ENCODE results near the gene RASGEF1C. TPM values are rescaled to one million over a fixed set of nuclear protein-coding genes. Genes with fewer than 3 reads are reported as not detected.
A peak's percentile ranks its signal among the peaks of the same experiment; 100 is the strongest.

RASGEF1C gene
- total RNA-seq, 1 donor from 2014 or later, result 0.13 TPM

DNA sequence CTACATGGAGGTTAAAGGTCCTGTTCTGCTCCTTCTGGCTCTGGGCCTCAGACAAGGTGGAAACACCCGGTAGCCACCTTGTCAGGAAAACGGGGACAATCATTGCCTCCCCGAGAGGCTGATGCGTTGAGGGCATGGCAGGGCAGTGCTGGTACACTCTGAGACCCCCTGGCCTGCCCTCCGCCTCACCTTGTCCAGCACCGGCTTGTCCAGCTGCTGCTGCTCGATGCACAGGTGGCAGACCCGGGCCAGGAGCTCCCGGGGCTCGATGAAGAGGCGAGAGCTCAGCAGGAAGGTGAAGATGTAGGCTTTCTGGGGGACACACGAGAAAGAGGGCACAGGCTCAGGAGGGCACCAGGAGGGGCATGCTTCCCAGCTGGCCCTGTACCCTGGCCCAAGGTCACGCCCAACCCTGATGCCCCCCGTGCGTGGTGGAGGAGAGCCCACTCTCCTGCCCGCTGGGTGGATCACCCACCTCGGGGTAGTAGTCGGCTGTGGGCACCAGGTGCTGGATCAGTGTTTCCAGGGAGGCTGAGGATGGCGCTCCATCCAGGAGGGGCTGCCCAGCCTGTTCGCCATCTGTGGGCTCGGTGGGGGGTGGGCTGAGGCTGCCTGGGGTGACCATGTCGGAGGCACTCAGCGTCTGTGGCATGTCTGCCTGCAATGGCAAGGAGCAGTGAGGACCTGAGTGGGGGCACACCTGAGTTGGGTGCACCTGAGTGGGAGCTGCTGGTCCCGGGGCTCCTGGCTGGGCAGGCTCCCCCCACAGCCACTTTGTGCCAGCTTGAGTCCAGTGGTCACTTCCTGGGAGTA is 71.4 kb downstream of the RASGEF1C start:
- TF ChIP-seq, protein P1, sequence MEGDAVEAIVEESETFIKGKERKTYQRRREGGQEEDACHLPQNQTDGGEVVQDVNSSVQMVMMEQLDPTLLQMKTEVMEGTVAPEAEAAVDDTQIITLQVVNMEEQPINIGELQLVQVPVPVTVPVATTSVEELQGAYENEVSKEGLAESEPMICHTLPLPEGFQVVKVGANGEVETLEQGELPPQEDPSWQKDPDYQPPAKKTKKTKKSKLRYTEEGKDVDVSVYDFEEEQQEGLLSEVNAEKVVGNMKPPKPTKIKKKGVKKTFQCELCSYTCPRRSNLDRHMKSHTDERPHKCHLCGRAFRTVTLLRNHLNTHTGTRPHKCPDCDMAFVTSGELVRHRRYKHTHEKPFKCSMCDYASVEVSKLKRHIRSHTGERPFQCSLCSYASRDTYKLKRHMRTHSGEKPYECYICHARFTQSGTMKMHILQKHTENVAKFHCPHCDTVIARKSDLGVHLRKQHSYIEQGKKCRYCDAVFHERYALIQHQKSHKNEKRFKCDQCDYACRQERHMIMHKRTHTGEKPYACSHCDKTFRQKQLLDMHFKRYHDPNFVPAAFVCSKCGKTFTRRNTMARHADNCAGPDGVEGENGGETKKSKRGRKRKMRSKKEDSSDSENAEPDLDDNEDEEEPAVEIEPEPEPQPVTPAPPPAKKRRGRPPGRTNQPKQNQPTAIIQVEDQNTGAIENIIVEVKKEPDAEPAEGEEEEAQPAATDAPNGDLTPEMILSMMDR (IDR thresholded peaks at IDR 0.05; ENCODE audit: insufficient read depth, low read length, poor library complexity, severe bottlenecking), result no peak
- DNase-seq (ENCODE audit: low read depth), result no peak
- H3K36me3 ChIP-seq (ENCODE audit: control insufficient read depth, insufficient read depth, low read length), result no peaks in the 10 kb centered on the region

DNA sequence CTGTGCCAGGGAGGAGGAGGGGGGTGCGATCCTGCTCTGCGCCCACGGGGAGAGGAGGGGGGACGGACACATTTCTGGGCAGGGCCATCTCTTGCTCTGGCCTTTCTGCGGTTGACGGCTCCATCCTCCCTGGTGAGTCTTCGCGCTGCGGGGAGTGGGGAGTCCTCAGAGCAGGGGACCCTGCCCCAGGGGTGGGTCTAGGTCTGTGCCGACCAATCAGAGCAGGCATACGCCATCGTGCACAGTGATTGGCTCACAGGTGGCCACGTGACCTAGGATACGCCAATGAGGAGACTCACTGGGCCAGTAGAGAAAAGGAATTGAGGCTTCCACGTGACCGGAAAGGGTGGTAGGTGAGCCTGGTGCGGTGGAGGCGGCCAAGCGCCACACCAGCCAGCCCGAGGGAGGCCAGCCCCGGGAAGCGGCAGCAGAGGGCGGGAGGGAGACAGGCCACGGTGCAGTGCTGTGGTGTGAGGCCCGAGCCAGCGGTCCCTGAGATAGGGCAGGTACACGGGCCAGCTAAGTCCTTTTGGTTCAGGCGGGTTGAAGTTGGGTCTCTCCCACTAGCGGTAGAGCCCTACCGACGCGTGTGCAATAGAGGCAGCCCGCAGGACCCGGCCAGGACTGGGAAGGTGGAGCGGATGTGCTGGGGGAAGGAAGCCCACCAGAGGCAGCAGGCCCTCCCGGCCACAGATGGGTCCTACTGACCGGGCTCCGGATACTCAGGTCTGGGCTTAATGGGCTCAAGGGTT is 72.2 kb downstream of the RASGEF1C start:
- TF ChIP-seq, protein P1 (IDR thresholded peaks at IDR 0.05; ENCODE audit: insufficient read depth, low read length, poor library complexity, severe bottlenecking), result no peak
- no peaks in the 10 kb centered on the region for H3K36me3 ChIP-seq (ENCODE audit: control insufficient read depth, insufficient read depth, low read length)
- H3K27me3 ChIP-seq (ENCODE audit: control insufficient read depth, insufficient read depth, low read length), result peaks cover 18% of the 10 kb centered on the region
- DNase-seq (ENCODE audit: low read depth), result no peak
- no peak overlapping the region for H3K4me3 ChIP-seq (ENCODE audit: low read depth, low read length)

More for the DNA sequence above, 71.4 kb downstream of the RASGEF1C start:
- no peak overlapping the region for H3K4me3 ChIP-seq (ENCODE audit: low read depth, low read length)
- H3K27me3 ChIP-seq (ENCODE audit: control insufficient read depth, insufficient read depth, low read length), result peaks cover 21% of the 10 kb centered on the region

DNA sequence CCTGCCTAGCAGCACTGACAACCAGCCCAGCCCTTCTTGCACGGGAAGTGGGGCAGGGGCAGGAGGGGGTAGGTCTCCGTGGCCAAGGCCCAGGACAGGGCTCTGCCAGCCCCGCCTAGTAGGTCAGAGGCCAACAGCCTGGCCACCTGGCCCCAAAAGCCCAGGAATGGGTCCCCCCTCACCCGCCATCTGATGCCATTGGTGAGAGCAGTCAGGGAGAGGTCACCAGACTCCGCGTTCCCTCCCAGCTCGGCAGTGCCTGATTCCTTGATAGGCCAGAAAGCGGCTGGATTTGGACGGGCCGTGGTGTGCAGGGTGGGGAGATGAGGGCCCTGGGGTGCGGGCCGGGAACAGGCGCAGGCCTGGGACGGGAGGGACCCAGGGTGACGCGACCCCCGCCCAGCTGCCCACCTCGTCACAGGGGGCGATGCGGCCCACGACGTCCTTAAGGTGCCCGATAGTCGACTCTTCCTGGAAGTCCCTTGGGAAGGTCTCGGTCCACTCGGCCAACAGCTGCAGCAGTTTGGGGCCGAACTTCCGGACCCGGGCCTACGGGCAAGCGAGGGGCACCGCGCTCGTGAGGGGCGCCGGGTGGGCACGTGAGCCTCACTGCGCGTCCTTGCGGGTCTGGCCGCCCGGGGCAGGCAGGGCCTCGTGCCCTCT is 72.9 kb downstream of the RASGEF1C start:
- Histone ChIP-seq H3K4me3 (ENCODE audit: low read depth, low read length) (no peak overlapping the region), H3K27me3 (ENCODE audit: control insufficient read depth, insufficient read depth, low read length) (peaks cover 17% of the 10 kb centered on the region), H3K36me3 (ENCODE audit: control insufficient read depth, insufficient read depth, low read length) (no peaks in the 10 kb centered on the region)
- TF ChIP-seq, protein P1 (IDR thresholded peaks at IDR 0.05; ENCODE audit: insufficient read depth, low read length, poor library complexity, severe bottlenecking), result no peak
- no peak for DNase-seq (ENCODE audit: low read depth)

DNA sequence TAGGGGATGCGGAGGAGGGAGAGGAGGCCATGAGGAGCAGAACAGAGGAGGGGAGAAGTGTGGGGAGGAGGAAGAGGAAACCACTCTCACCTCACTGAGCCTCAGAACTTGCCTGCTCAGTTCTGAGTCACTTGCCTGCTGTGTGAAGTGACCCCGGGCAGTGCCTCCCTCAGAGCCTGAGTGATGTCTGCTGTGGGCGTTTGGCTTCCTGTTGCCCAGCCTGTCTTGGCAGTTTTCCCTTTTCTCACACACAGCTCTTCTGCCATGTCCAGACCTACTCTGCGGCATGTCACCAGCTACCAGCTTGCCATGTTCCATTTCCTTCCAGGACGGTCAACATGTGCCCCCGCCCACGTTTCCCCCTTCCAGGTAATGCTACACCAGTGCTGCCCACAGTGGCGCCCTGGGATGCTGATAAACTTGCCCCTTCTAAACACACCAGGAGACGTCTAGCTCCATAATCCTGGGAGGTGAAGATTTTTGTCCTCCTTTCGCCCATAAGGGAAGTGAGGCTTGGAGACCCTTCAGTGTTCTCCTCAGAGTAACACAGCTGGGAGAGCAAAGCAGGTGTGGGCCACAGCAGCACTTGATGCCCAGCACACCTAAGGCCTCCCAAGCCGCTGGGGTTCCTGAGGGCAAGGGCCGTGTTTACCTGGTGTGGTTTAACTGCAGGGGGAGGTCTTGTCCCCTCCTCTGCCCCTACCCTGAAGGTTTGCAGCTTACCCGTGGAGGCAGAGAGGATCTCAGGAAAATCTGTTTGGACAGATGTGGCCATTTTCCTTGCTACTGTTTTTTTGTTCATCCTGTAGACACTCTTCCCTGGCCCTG is 73.7 kb downstream of the RASGEF1C start:
- Histone ChIP-seq H3K27me3 (ENCODE audit: control insufficient read depth, insufficient read depth, low read length) (peaks cover 13% of the 10 kb centered on the region), H3K36me3 (ENCODE audit: control insufficient read depth, insufficient read depth, low read length) (no peaks in the 10 kb centered on the region), H3K4me3 (ENCODE audit: low read depth, low read length) (no peak overlapping the region)
- TF ChIP-seq, protein P1 (IDR thresholded peaks at IDR 0.05; ENCODE audit: insufficient read depth, low read length, poor library complexity, severe bottlenecking), result no peak
- peak; percentile 52 for DNase-seq (ENCODE audit: low read depth)

DNA sequence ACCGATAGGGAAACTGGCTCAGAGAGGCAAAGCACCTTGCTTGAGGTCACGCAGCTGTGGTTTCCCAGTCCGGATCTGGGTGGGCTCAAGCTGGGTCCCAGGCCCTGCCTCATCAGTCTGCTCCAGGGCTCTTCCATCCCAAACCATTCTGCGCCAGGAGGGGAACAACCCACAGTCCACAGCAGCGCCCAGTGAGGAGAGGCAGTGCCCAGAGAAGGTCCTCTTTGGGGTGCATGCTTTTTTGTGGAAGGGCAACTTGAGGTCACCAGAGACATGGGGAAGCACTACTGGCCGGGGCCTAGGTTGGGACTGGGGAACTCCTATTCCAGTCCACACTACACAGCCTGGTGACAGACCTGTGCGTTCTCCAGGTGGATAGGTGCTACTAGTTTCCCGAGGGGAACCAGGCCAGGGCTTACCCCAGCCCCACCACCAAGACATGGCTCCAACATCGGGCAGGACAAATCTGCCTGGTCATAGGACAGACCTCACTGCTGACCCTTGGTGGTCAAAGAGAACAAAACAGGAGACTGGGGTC is 75.0 kb downstream of the RASGEF1C start:
- no peaks in the 10 kb centered on the region for H3K36me3 ChIP-seq (ENCODE audit: control insufficient read depth, insufficient read depth, low read length)
- H3K4me3 ChIP-seq (ENCODE audit: low read depth, low read length), result no peak overlapping the region
- TF ChIP-seq, protein P1 (IDR thresholded peaks at IDR 0.05; ENCODE audit: insufficient read depth, low read length, poor library complexity, severe bottlenecking), result no peak
- H3K27me3 ChIP-seq (ENCODE audit: control insufficient read depth, insufficient read depth, low read length), result peaks cover 7% of the 10 kb centered on the region
- no peak for DNase-seq (ENCODE audit: low read depth)

Measured in kidney epithelial cell (primary cell).